GM23338 (cell line): ENCODE results near the gene GPR55.

Source experiments
- CTCF ChIP-seq, 2 experiments: fragments of 200-600 bp in 1 of 2; sonication (generic) in 1 of 2; conservative IDR thresholded peaks; 2 replicates each; pipeline versions ENCODE4 v1.5.1 to v1.6.1; 2016 to 2017; ENCODE audit warnings: antibody characterized with exemption in 2 of 2, low read depth in 2 of 2, mild to moderate bottlenecking in 2 of 2, moderate library complexity in 1 of 2
- EZH2 ChIP-seq: fragments of 200-600 bp; sonication (generic); IDR thresholded peaks from one replicate; pipeline ENCODE4 v1.8.0; 2017; ENCODE audit warnings: antibody characterized with exemption, mild to moderate bottlenecking, low read depth; ENCODE audit not compliant: unreplicated experiment
- JUNB ChIP-seq: IDR thresholded peaks from one replicate; pipeline ENCODE4 v1.6.1; 2016; ENCODE audit warnings: antibody characterized with exemption; ENCODE audit not compliant: unreplicated experiment
- POLR2AphosphoS5 ChIP-seq: IDR thresholded peaks from 2 replicates; pipeline ENCODE4 v1.6.1; 2016; ENCODE audit warnings: antibody characterized with exemption, low read depth
- TF ChIP-seq, protein P1 (sequence below): IDR thresholded peaks from one replicate; pipeline ENCODE4 v1.6.1; 2018; ENCODE audit warnings: antibody characterized with exemption; ENCODE audit not compliant: unreplicated experiment

GRCh38 chr2:230972046-230972445 lies 47.0 kb upstream of the GPR55 start:
- no peak for TF ChIP-seq CTCF (conservative IDR thresholded peaks at IDR 0.05; ENCODE audit: low read depth in 2 of 2)
- no peak for TF ChIP-seq EZH2
- TF ChIP-seq POLR2AphosphoS5: no peak
- no peak for TF ChIP-seq JUNB
- TF ChIP-seq, protein P1, sequence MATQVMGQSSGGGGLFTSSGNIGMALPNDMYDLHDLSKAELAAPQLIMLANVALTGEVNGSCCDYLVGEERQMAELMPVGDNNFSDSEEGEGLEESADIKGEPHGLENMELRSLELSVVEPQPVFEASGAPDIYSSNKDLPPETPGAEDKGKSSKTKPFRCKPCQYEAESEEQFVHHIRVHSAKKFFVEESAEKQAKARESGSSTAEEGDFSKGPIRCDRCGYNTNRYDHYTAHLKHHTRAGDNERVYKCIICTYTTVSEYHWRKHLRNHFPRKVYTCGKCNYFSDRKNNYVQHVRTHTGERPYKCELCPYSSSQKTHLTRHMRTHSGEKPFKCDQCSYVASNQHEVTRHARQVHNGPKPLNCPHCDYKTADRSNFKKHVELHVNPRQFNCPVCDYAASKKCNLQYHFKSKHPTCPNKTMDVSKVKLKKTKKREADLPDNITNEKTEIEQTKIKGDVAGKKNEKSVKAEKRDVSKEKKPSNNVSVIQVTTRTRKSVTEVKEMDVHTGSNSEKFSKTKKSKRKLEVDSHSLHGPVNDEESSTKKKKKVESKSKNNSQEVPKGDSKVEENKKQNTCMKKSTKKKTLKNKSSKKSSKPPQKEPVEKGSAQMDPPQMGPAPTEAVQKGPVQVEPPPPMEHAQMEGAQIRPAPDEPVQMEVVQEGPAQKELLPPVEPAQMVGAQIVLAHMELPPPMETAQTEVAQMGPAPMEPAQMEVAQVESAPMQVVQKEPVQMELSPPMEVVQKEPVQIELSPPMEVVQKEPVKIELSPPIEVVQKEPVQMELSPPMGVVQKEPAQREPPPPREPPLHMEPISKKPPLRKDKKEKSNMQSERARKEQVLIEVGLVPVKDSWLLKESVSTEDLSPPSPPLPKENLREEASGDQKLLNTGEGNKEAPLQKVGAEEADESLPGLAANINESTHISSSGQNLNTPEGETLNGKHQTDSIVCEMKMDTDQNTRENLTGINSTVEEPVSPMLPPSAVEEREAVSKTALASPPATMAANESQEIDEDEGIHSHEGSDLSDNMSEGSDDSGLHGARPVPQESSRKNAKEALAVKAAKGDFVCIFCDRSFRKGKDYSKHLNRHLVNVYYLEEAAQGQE: no peak
